Astrocyte (in vitro differentiated cells and primary cell): ENCODE results near the gene TPST2. TPM values are rescaled to one million over a fixed set of nuclear protein-coding genes. Genes with fewer than 3 reads are reported as not detected.

Source experiments
- DNase-seq: peaks from one replicate; pipeline ENCODE4 v3.0.0-alpha.2; 2010; ENCODE audit warnings: low read depth
- FAIRE-seq: peaks from 2 replicates; lab custom pipeline; 2011; peaks lifted over from hg19 to GRCh38; lab: Jason Lieb, UNC
- H2AFZ ChIP-seq: 2 replicates; pipeline ENCODE4 v1.6.0; 2012; ENCODE audit warnings: low read depth, low read length, inconsistent platforms
- H3K27ac ChIP-seq: 2 replicates; pipeline ENCODE4 v1.5.1; 2011; ENCODE audit warnings: low read depth, low read length, inconsistent platforms
- H3K27me3 ChIP-seq: 2 replicates; pipeline ENCODE4 v1.6.0; 2011; ENCODE audit warnings: low read length, inconsistent platforms; ENCODE audit not compliant: insufficient read depth
- H3K36me3 ChIP-seq: 2 replicates; pipeline ENCODE4 v1.5.1; 2011; ENCODE audit warnings: low read length, inconsistent platforms; ENCODE audit not compliant: insufficient read depth
- H3K4me1 ChIP-seq: 2 replicates; pipeline ENCODE4 v1.5.1; 2011; ENCODE audit warnings: low read length, inconsistent platforms; ENCODE audit not compliant: insufficient read depth
- H3K4me2 ChIP-seq: 2 replicates; pipeline ENCODE4 v1.6.0; 2012; ENCODE audit warnings: low read length, inconsistent platforms
- H3K4me3 ChIP-seq: 2 replicates; pipeline ENCODE4 v1.5.1; 2011; ENCODE audit warnings: low read depth, mild to moderate bottlenecking, low read length, inconsistent platforms; ENCODE audit not compliant: insufficient read depth
- H3K79me2 ChIP-seq: 2 replicates; pipeline ENCODE4 v1.6.0; 2012; ENCODE audit warnings: mild to moderate bottlenecking, low read length, inconsistent platforms; ENCODE audit not compliant: insufficient read depth
- H3K9ac ChIP-seq: 2 replicates; pipeline ENCODE4 v1.6.0; 2012; ENCODE audit warnings: mild to moderate bottlenecking, low read length, inconsistent platforms
- H3K9me3 ChIP-seq: 2 replicates; pipeline ENCODE4 v1.5.1; 2012; ENCODE audit warnings: low read depth, mild to moderate bottlenecking, low read length, inconsistent platforms; ENCODE audit not compliant: insufficient read depth
- H4K20me1 ChIP-seq: 2 replicates; pipeline ENCODE4 v1.6.0; 2012; ENCODE audit warnings: low read length, inconsistent platforms; ENCODE audit not compliant: insufficient read depth
- H3K27ac Mint-ChIP-seq: one replicate; pipeline ENCODE4 v1.8.0; 2021; ENCODE audit warnings: mild to moderate bottlenecking, mixed read lengths; ENCODE audit not compliant: unreplicated experiment
- H3K27me3 Mint-ChIP-seq: one replicate; pipeline ENCODE4 v1.8.0; 2021; ENCODE audit warnings: low read depth, mixed read lengths; ENCODE audit not compliant: unreplicated experiment
- H3K36me3 Mint-ChIP-seq: one replicate; pipeline ENCODE4 v1.8.0; 2021; ENCODE audit warnings: low read depth, mixed read lengths; ENCODE audit not compliant: unreplicated experiment
- H3K4me1 Mint-ChIP-seq: one replicate; pipeline ENCODE4 v1.8.0; 2021; ENCODE audit warnings: low read depth, mixed read lengths; ENCODE audit not compliant: unreplicated experiment
- H3K4me3 Mint-ChIP-seq: one replicate; pipeline ENCODE4 v1.8.0; 2021; ENCODE audit warnings: mild to moderate bottlenecking, moderate library complexity, mixed read lengths; ENCODE audit not compliant: unreplicated experiment
- H3K9me3 Mint-ChIP-seq: one replicate; pipeline ENCODE4 v1.8.0; 2021; ENCODE audit warnings: mild to moderate bottlenecking, mixed read lengths; ENCODE audit not compliant: unreplicated experiment
- CTCF ChIP-seq: IDR thresholded peaks from 2 replicates; pipeline ENCODE4 v1.5.1; 2011; ENCODE audit warnings: low read depth, mild to moderate bottlenecking, inconsistent platforms, low read length, moderate library complexity; ENCODE audit not compliant: insufficient read depth
- EZH2 ChIP-seq: IDR thresholded peaks from 2 replicates; pipeline ENCODE4 v1.6.1; 2012; ENCODE audit warnings: mild to moderate bottlenecking, low read length, inconsistent platforms; ENCODE audit not compliant: insufficient read depth
- total RNA-seq: library from RNA; stranded (reverse); gene quantifications from 2 replicates; pipeline ENCODE4 v1.2.1, GENCODE V29; 2021

TPST2 gene
- total RNA-seq, 1 donor from 2014 or later = 55.7 TPM

GRCh38 chr22:26552466-26552865, 37.5 kb downstream of the TPST2 start:
- H3K36me3 ChIP-seq = peaks cover 2% of the 10 kb centered on the region
- peaks cover 40% of the 10 kb centered on the region for H3K4me1 ChIP-seq
- DNase-seq (peak; percentile 41), FAIRE-seq (peak; percentile 29)
- peaks cover 56% of the 10 kb centered on the region for H3K79me2 ChIP-seq
- no peaks in the 10 kb centered on the region for H3K27me3 Mint-ChIP-seq
- peak overlapping the region; percentile 76 for H3K9ac ChIP-seq
- H3K4me2 ChIP-seq = peak overlapping the region; percentile 74
- H3K27ac ChIP-seq = peak overlapping the region; percentile 96
- H3K4me3 Mint-ChIP-seq = no peak overlapping the region
- H3K27ac Mint-ChIP-seq = peak overlapping the region; percentile 98
- H3K27me3 ChIP-seq = no peaks in the 10 kb centered on the region
- H3K9me3 Mint-ChIP-seq = no peaks in the 10 kb centered on the region
- H3K4me1 Mint-ChIP-seq = peaks cover 46% of the 10 kb centered on the region
- no peak overlapping the region for H3K4me3 ChIP-seq
- H2AFZ ChIP-seq = no peak overlapping the region
- no peak for TF ChIP-seq CTCF
- TF ChIP-seq EZH2 = no peak
- no peaks in the 10 kb centered on the region for H3K9me3 ChIP-seq
- H3K36me3 Mint-ChIP-seq = peaks cover 4% of the 10 kb centered on the region
- H4K20me1 ChIP-seq = peaks cover 5% of the 10 kb centered on the region

DNA sequence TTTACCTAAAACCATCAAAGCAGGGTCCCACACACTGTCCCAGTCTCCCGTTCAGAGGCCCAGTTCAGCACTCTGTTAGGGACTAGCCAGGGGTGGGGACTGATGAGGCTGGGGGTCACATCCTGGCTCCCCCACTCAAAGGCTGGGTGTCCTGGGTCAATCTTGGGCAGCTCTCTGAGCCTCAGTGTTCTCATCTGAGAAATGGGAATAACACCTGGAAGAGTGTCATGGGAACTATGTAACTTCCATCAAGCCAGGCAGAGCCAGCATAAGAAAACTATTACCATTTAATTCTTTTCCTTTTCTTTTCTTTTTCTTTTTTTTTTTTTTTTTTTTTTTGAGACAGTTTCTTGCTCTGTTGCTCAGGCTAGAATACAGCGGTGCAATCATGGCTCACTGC, 38.4 kb downstream of the TPST2 start:
- Histone ChIP-seq H3K36me3 (no peaks in the 10 kb centered on the region), H3K27ac (peak overlapping the region; percentile 96), H3K9ac (peak overlapping the region; percentile 76), H3K9me3 (no peaks in the 10 kb centered on the region), H3K4me3 (no peak overlapping the region), H2AFZ (no peak overlapping the region), H3K4me1 (peaks cover 40% of the 10 kb centered on the region), H3K27me3 (no peaks in the 10 kb centered on the region), H4K20me1 (peaks cover 7% of the 10 kb centered on the region), H3K4me2 (peak overlapping the region; percentile 68), H3K79me2 (peaks cover 53% of the 10 kb centered on the region)
- Mint-ChIP-seq H3K27ac (peak overlapping the region; percentile 98), H3K4me1 (peaks cover 46% of the 10 kb centered on the region), H3K4me3 (no peak overlapping the region), H3K36me3 (peaks cover 11% of the 10 kb centered on the region), H3K27me3 (no peaks in the 10 kb centered on the region), H3K9me3 (peaks cover 1% of the 10 kb centered on the region)
- TF ChIP-seq CTCF (no peak), EZH2 (no peak)
- DNase-seq (no peak), FAIRE-seq (no peak)

GRCh38 chr22:26550498-26551033, 39.4 kb downstream of the TPST2 start:
- peaks cover 1% of the 10 kb centered on the region for H3K9me3 Mint-ChIP-seq
- H3K4me3 Mint-ChIP-seq = peak overlapping the region; percentile 75
- peak overlapping the region; percentile 96 for H3K27ac ChIP-seq
- peak overlapping the region; percentile 68 for H3K4me2 ChIP-seq
- H3K4me1 ChIP-seq = peaks cover 40% of the 10 kb centered on the region
- H2AFZ ChIP-seq = no peak overlapping the region
- no peaks in the 10 kb centered on the region for H3K27me3 ChIP-seq
- peak; percentile 99 for DNase-seq
- FAIRE-seq = peak; percentile 75
- H3K27ac Mint-ChIP-seq = peak overlapping the region; percentile 98
- H3K9ac ChIP-seq = peak overlapping the region; percentile 82
- peaks cover 49% of the 10 kb centered on the region for H3K4me1 Mint-ChIP-seq
- peaks cover 12% of the 10 kb centered on the region for H4K20me1 ChIP-seq
- H3K36me3 Mint-ChIP-seq = peaks cover 15% of the 10 kb centered on the region
- H3K9me3 ChIP-seq = no peaks in the 10 kb centered on the region
- peaks cover 51% of the 10 kb centered on the region for H3K79me2 ChIP-seq
- TF ChIP-seq EZH2 = no peak
- no peak for TF ChIP-seq CTCF
- no peaks in the 10 kb centered on the region for H3K27me3 Mint-ChIP-seq
- H3K4me3 ChIP-seq = no peak overlapping the region
- H3K36me3 ChIP-seq = no peaks in the 10 kb centered on the region
